ENCODE measurements around the gene LRRC23. TPM values are rescaled to one million over a fixed set of nuclear protein-coding genes. Genes with fewer than 3 reads are reported as not detected.

LRRC23 gene
- total RNA-seq, 1 donor from 2014 or later = 5.7 TPM

DNA sequence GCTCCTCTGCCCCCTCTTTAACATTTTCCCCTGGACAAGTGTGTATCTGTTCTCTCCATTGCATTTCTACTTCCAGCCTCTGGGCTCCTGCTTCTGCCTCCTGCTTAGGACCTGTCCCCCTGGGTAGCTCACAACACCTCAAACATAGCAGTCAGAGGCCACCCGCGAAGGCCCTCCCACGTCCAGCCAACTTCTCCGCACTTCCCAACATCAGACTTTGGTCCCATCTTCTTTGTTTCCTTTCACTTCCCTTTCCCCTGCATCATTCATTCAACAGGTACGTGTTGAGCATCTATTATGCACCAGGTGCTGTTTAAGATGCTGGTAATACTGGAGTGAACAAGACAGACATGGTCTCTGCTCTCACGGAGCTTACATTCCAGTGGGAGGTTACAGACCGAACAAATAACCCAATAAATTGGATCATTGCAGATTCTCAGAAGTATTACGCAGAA, 42.3 kb downstream of the LRRC23 start:
- Mint-ChIP-seq H3K36me3 (ENCODE audit: low read depth, unreplicated experiment) (peaks cover 10% of the 10 kb centered on the region), H3K27me3 (ENCODE audit: unreplicated experiment) (peaks cover 37% of the 10 kb centered on the region), H3K4me3 (ENCODE audit: unreplicated experiment) (peak overlapping the region; percentile 85), H3K27ac (ENCODE audit: unreplicated experiment) (peak overlapping the region; percentile 67), H3K4me1 (ENCODE audit: unreplicated experiment) (peaks cover 30% of the 10 kb centered on the region), H3K9me3 (ENCODE audit: unreplicated experiment) (no peaks in the 10 kb centered on the region)
- TF ChIP-seq, protein P1, sequence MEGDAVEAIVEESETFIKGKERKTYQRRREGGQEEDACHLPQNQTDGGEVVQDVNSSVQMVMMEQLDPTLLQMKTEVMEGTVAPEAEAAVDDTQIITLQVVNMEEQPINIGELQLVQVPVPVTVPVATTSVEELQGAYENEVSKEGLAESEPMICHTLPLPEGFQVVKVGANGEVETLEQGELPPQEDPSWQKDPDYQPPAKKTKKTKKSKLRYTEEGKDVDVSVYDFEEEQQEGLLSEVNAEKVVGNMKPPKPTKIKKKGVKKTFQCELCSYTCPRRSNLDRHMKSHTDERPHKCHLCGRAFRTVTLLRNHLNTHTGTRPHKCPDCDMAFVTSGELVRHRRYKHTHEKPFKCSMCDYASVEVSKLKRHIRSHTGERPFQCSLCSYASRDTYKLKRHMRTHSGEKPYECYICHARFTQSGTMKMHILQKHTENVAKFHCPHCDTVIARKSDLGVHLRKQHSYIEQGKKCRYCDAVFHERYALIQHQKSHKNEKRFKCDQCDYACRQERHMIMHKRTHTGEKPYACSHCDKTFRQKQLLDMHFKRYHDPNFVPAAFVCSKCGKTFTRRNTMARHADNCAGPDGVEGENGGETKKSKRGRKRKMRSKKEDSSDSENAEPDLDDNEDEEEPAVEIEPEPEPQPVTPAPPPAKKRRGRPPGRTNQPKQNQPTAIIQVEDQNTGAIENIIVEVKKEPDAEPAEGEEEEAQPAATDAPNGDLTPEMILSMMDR (IDR thresholded peaks at IDR 0.05; ENCODE audit: unreplicated experiment) = no peak
- no peak for DNase-seq (ENCODE audit: low spot score)

DNA sequence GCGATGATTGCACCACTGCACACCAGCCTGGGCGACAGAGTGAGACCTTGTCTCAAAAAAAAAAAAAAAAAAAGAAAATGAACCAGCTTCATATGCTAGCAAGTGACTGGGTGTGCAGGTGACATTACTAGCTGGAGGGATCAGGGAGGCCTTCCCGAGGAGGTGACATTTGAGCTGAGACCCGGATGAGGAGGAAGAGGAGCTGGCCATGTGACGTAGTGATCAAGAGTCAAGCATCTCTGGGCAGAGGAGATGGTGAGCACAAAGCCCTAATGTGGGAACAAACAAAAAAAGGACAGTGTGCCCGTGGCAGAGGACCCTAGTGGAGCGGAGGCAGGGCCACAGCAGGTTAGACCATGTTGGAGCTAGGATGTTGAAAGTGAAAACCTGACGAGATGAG, 43.0 kb downstream of the LRRC23 start:
- no peaks in the 10 kb centered on the region for H3K9me3 Mint-ChIP-seq (ENCODE audit: unreplicated experiment)
- DNase-seq (ENCODE audit: low spot score) = no peak
- peaks cover 7% of the 10 kb centered on the region for H3K36me3 Mint-ChIP-seq (ENCODE audit: low read depth, unreplicated experiment)
- H3K4me3 Mint-ChIP-seq (ENCODE audit: unreplicated experiment) = no peak overlapping the region
- H3K27me3 Mint-ChIP-seq (ENCODE audit: unreplicated experiment) = peaks cover 32% of the 10 kb centered on the region
- H3K27ac Mint-ChIP-seq (ENCODE audit: unreplicated experiment) = peak overlapping the region; percentile 26
- peaks cover 32% of the 10 kb centered on the region for H3K4me1 Mint-ChIP-seq (ENCODE audit: unreplicated experiment)
- TF ChIP-seq, protein P1 (IDR thresholded peaks at IDR 0.05; ENCODE audit: unreplicated experiment) = no peak

DNA sequence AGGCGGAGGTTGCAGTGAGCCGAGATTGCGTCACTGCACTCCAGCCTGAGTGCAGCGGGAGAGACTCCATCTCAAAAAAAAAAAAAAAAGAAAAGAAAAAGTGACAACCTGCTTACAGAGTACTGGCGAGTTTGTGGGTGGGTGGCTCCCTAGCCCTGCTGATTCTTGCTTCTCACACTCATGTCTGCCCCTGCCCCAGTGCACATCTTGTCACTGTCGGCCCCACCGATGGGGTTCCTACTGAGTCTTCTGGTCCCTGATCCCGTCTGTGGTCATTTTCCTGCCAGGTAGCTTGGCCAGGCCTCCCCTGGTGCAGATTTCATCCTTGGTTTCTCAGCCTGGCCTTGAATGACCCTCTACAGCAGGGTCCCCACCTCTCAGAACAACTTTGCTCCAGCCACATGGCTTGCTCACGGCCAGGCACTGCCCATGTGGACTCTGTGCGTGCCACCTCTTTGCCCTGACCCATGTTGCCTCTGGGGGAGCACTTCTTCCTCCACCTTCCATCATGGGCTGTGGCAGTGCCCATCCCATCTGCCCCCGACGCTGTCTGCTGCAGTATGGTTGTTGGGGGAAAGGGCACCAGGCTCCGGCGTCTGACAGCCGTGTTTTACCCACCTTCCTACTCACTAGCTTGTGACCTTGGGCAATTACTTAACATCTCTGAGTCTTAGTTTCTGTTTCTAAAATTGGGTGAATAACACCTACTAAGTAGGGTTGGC, 44.4 kb downstream of the LRRC23 start:
- Mint-ChIP-seq H3K9me3 (ENCODE audit: unreplicated experiment) (no peaks in the 10 kb centered on the region), H3K27ac (ENCODE audit: unreplicated experiment) (peak overlapping the region; percentile 43), H3K27me3 (ENCODE audit: unreplicated experiment) (peaks cover 22% of the 10 kb centered on the region), H3K36me3 (ENCODE audit: low read depth, unreplicated experiment) (peaks cover 7% of the 10 kb centered on the region), H3K4me1 (ENCODE audit: unreplicated experiment) (peaks cover 39% of the 10 kb centered on the region), H3K4me3 (ENCODE audit: unreplicated experiment) (no peak overlapping the region)
- TF ChIP-seq, protein P1 (IDR thresholded peaks at IDR 0.05; ENCODE audit: unreplicated experiment) = no peak
- DNase-seq (ENCODE audit: low spot score) = no peak

DNA sequence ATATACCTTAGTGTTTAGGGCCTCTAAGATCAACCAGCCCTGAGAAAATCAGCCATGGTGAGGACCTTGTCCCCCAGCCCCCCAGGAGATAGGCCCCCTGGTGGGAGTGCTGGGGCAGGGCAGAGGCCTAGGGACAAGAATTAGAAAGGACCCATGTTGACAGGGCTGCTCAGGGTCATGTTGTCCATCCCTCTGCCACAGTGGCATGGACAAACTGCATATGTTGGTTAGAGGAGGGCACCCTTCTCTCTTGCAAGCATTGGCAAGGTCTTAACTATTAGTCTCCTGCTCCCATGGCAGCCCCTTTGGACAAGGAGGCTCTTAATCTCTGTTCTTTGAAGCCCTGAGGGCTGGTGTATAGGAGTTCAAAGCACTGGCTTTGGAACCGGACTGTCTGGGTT, 45.8 kb downstream of the LRRC23 start:
- peaks cover 20% of the 10 kb centered on the region for H3K27me3 Mint-ChIP-seq (ENCODE audit: unreplicated experiment)
- no peak overlapping the region for H3K27ac Mint-ChIP-seq (ENCODE audit: unreplicated experiment)
- no peak overlapping the region for H3K4me3 Mint-ChIP-seq (ENCODE audit: unreplicated experiment)
- H3K36me3 Mint-ChIP-seq (ENCODE audit: low read depth, unreplicated experiment) = peaks cover 7% of the 10 kb centered on the region
- H3K9me3 Mint-ChIP-seq (ENCODE audit: unreplicated experiment) = no peaks in the 10 kb centered on the region
- TF ChIP-seq, protein P1 (IDR thresholded peaks at IDR 0.05; ENCODE audit: unreplicated experiment) = peak; percentile 55
- DNase-seq (ENCODE audit: low spot score) = peak; percentile 41
- peaks cover 32% of the 10 kb centered on the region for H3K4me1 Mint-ChIP-seq (ENCODE audit: unreplicated experiment)

DNA sequence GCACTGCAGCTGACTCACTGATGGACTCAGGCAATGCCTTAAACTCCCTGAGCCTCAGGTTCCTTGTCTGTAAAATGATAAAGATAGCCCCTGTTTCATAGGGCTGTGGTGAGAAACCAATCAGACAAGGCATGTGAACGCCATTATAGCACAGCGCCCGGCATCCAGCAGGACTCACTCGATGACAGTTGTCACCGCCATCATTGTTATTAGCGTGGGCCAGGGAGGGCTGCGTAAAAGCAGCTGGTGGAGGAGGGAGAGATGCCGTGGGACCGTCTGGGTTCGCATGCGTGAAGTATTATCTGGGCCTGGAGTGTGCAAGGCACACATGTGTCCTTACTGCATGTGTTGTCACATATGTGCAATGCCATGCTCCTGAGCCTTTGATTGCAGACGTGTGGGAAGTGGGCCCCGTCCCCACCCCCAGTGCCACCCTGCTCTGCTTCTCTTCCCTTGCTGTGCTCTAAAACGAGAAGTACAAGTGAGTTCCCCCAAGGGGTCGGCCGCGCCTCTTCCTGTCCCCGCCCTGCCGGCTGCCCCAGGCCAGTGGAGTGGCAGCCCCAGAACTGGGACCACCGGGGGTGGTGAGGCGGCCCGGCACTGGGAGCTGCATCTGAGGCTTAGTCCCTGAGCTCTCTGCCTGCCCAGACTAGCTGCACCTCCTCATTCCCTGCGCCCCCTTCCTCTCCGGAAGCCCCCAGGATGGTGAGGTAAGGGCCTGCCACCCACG, 46.4 kb downstream of the LRRC23 start, which contains the start of gene PTPN6:
PTPN6 (plus strand) TSS at position 546 of the 730 bp plus-strand sequence; CDS start at position 703, 157 bp downstream.
- H3K4me3 Mint-ChIP-seq (ENCODE audit: unreplicated experiment) = no peak within 1 kb of the TSS
- DNase-seq (ENCODE audit: low spot score) = no peak
- H3K4me1 Mint-ChIP-seq (ENCODE audit: unreplicated experiment) = peaks cover 30% of the 10 kb centered on the region
- H3K9me3 Mint-ChIP-seq (ENCODE audit: unreplicated experiment) = no peaks in the 10 kb centered on the region
- peaks cover 19% of the 10 kb centered on the region for H3K27me3 Mint-ChIP-seq (ENCODE audit: unreplicated experiment)
- TF ChIP-seq, protein P1 (IDR thresholded peaks at IDR 0.05; ENCODE audit: unreplicated experiment) = no peak
- H3K36me3 Mint-ChIP-seq (ENCODE audit: low read depth, unreplicated experiment) = peaks cover 7% of the 10 kb centered on the region
- no peak within 1 kb of the TSS for H3K27ac Mint-ChIP-seq (ENCODE audit: unreplicated experiment)

Measured in endothelial cell (in vitro differentiated cells).